Putamen (tissue), 1 donor: ENCODE measurements around the gene NOC3L.
A peak's percentile ranks its signal among the peaks of the same experiment; 100 is the strongest.
"Not testable (repeated sequence)": the region's sequence is repeated elsewhere in the genome, so short reads cannot be mapped to it uniquely, and the experiment has no call there.

ENCODE experiments used
- DNase-seq: peaks from one replicate; pipeline ENCODE4 v3.0.0-alpha.2; 2016; ENCODE audit warnings: low spot score

NOC3L gene, protein sequence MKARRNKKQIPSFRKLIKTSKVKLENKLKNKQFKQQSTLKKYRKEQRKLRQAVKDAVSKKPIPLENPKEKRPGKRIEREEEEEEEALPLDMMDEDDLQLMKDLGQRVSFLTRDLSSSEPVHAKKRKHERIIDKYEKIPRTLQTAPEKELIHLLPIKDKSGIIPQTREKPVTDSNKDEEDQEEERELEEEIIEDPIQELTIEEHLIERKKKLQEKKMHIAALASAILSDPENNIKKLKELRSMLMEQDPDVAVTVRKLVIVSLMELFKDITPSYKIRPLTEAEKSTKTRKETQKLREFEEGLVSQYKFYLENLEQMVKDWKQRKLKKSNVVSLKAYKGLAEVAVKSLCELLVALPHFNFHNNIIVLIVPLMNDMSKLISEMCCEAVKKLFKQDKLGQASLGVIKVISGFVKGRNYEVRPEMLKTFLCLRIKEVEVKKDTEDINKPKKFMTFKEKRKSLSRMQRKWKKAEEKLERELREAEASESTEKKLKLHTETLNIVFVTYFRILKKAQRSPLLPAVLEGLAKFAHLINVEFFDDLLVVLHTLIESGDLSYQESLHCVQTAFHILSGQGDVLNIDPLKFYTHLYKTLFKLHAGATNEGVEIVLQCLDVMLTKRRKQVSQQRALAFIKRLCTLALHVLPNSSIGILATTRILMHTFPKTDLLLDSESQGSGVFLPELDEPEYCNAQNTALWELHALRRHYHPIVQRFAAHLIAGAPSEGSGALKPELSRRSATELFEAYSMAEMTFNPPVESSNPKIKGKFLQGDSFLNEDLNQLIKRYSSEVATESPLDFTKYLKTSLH

DNA sequence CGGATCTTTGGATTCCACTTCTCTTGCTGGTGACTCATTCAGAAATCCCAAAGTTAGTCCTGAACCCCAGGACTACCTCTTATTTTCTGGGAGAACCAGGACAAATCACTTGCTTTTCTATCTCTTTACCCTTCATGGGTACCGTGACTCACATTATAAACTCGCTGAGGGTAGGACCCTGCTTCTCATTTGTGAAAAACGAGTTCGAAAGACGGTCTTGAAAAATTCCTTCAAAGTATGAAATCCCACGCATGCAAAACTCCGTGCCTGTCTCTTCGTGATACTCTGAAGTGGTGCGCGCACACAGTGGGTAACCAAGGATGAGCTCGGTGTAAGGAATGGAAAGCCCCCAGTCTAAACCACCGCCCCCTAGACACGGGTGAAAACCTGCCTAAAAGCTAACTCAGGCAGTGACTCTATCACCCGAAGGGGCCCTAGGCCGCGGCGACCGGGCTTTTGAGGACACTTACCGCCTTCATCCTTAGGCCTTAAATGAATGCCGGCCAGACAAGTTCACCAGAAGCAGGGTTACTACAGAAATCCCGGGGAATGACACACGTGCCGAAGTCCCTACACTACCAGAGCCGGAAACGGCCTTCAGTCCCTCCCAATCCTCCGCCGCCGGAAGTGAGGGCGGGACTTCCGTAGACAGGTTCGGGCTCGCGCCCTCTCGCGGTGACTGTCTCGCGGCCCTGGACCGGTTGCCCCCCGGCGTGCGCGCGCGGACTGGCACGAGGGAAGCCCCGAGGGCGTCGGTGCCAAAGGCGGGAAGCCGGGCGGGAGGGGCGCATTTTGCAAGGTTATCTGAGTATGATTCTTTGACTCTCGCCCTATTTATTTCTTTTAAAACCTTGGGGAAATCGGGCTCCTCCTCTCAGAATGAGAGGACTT, at the start of gene NOC3L:
NOC3L (minus strand) TSS at position 580 of the 891 bp plus-strand sequence; CDS start at position 479, 101 bp downstream.
- DNase-seq, result peak; percentile 94

DNA sequence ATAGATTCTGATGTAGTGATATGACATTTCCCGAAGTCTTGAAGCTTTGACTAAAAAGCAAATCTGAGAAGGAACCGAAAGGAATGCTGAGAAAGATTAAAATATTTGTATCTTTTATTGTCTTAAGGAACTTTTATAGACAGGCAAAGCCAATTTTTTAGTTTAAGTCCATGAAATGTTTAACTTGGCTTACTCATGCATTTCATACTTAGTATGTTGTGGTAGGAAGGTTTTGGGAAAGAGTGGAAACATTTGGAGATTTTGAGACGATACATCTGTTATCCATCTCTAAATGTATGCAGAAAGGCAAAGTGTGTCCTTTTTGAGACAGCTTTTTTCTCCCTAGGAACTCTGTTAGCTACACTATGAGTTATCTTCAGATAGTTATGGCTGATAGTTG, 49.7 kb upstream of the NOC3L start:
- no peak for DNase-seq

DNA sequence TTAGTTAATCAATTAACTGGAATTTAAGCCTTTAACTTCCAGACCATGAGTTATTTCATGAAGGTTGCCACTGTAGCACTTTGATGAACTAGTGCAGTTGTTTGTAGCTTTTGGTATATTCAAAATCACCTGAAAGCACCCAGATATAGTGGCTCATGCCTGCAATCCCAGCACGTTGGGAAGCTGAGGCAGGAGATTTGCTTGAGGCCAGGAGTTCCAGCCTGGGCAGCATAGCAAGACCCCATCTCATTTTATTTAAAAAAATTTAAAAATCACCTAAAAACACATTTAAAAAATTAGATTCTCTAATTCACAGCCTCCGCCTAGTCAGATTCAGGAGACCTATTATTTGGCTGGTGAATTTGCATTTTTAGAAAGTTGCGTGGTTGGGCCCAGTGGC, 48.6 kb upstream of the NOC3L start:
- DNase-seq, result no peak

DNA sequence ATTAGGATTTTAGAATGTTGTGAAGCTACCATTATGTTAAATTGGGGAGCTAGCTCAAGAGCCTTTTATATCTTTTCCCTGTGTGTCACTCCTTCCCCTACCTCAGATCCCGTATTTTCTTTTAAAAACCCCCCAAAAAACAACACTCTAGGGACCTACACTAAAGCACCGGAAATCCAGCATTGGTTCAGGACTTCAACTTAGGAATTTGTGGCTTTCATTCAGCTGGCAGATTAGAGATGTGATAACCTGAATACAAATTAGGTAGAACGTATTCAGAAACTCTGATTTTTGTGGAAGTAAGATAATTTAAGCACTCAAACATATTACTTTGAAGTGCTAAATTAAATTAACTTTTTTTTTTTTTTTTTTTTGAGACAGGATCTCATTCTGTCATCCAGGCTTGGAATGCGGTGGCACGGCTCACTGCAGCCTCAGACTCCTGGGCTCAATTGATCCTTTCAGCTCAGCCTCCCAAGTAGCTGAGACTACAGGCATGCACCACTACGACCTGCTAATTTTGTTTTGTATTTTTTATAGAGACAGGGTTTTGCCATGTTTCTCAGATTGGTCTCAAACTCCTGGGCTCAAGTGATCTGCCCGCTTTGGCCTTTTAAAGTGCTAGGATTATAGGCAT, 46.4 kb upstream of the NOC3L start:
- no peak for DNase-seq

DNA sequence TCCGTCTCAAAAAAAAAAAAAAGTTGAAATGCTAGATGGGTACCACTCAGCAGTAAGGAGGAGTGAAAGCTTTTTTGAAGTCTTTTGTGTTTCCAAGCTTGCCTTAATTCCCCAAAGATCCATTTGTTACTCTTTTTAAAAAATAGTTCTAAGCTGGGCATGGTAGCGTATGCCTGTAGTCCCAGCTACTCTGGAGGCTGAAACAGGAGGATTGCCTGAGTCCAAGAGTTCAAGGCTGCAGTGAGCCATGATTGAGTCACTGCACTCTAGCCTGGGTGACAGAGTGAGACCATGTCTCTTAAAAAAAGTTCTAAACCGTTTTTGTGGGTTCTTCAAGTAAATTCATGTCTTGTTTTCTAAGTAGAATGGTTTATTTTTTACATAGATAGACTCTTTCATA, 44.9 kb upstream of the NOC3L start:
- DNase-seq, result no peak

DNA sequence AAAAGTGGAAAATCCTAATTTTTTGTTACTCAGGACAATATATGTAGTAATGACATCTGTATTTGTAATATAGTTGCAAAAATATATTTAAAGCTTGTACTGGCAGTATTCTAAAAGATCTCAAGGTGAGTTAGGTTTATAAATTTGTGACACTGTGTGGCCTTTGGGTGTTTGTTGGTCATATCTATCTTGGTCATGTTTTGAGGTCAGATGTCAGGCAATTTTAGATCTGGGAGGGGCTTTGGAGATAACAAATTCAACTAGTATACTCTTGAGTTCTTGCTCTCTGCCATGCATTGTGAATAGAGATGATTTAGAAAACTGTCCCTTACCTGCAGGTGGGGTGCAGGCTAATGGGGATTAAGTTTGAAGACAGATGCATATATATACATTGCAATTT, 42.7 kb upstream of the NOC3L start:
- DNase-seq, result no peak

DNA sequence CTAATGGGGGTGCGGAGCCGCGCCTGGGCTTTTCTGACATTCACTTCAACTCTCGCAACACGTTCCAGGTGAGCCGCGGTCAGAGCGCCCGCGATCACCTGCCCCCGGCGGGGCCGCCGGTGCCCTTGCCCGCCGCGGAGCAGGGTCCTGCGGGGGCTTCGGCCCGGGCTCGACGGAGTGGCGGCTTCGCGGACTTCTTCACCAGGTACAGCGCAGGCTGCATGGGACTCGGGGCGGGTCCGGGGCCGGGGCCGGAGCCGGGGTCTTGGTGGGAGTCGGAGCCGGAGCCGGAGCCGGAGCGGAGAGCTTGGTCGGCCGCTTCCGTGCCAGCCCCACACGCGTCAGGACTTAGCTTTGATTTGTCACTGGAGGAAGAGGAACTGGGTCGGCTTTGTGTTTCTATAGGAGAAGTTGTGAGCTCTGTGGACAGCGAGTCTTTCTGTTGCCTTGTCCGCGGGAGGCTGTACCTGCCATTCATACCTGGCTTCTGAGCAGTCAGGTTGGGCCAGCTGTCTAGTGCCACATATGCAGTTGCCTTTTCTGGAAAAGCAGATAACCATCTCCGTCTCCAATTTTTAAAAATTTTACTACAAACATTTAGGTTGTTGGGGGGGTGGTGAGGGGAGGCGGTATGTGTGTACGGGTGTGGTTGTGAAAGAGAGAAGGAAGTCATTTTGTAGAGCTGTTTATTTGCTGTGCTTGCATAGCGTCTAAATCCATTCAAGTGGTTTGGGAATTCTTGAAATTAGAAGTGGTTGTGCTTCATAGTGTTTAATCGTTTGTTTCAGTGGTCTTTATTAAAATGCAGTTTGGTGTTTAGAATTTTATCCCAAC, 40.9 kb upstream of the NOC3L start:
- peak; percentile 64 for DNase-seq

DNA sequence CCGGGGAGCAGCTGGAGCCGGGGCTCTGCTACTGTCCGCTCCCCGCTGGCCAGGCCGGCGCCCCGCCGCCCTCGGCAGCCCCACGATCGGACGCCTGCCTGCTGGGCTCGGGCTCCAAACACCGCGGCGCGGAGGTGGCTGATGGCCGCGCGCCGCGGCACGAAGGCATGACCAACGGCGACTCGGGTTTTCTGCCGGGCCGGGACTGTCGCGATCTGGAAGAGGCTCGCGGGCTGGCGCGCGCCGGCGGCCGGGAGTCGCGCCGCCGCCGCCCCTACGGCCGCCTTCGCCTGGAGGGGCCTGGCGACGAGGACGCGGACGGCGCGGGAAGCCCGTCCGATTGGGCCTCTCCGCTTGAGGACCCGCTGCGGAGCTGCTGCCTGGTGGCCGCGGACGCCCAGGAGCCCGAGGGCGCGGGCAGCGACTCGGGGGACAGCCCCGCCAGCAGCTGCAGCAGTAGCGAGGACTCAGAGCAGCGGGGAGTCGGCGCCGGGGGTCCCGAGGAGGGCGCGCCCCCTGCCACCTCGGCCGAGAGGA, 40.2 kb upstream of the NOC3L start:
- DNase-seq, result no peak

DNA sequence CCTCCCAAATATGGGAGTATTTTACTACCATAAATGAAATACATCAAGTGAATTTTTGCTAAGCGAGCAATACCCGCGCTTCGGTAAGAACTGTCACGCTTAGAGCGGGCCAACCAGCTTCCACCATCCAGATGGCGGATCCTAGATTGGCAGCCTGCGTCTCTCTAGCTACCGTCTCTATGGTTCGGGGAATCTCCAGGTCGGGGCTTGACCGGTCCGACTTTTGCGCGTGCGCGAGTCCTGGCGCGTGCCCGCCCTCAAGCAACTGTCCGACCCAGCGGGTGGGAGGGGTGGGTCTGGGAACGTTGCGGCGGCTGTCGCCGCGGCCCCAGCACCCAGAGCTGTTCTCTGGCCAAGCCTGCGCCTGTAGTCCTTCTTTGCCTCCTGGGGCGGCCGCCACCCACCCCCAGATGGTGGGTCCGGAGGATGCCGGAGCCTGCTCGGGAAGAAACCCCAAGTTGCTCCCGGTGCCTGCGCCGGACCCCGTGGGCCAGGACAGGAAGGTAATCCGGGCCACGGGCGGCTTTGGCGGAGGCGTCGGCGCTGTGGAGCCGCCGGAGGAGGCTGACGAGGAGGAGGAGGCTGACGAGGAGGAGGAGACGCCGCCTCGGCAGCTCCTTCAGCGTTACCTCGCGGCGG, 39.6 kb upstream of the NOC3L start, which contains the start of gene TBC1D12:
TBC1D12 (plus strand) TSS at position 338 of the 639 bp plus-strand sequence; CDS start at position 411, 73 bp downstream.
- DNase-seq, result peak; percentile 96

DNA sequence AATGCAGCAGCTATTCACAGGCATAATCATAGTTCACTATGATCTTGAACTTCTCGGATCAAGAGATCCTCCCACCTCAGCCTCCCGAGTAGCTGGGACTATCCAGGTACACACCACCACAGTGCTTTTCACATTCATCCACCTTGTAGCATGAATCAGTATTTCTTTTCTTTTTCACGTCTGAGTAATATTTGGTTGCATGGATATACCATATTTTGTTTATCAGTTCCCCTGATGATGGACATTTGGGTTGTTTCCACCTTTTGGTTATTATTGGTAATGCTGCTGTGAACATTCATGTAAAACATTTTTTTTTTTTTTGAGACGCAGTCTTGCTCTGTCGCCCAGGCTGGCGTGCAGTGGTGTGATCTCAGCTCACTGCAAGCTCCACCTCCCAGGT, 36.0 kb upstream of the NOC3L start:
- no peak for DNase-seq

DNA sequence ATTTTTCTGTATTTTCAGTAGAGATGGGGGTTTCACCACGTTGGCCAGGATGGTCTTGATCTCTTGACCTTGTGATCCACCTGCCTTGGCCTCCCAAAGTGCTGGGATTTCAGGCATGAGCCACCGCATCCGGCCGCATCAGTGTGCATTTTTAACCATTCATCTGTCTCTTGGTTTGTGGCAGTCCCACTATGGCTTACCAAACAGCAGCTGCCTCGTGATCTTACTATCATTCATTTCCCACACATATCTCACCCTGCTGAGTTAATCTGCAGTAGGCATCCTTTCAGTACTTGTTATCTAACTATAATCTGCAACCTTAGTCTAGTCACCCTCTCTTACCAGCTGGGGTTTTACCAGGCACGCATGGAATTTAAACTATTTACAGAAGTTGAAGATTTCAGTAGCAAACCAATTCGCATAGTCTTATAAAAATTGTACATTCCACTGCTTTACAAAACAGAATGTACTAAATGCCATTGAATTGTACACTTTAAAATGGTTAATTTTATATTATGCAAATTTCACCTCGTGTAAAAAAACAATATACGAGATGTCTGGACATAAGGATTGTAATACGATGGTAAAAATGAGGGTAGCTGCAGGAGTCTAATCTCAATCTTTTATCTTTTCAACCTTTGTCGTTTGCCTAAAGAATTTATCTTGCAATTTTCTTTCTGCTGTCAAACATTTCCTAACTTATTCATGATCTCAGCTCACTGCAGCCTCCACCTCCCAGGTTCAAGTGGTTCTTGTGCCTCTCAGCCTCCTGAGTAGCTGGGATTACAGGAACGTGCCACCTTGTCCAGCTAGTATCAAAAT, 35.0 kb upstream of the NOC3L start:
- no peak for DNase-seq

DNA sequence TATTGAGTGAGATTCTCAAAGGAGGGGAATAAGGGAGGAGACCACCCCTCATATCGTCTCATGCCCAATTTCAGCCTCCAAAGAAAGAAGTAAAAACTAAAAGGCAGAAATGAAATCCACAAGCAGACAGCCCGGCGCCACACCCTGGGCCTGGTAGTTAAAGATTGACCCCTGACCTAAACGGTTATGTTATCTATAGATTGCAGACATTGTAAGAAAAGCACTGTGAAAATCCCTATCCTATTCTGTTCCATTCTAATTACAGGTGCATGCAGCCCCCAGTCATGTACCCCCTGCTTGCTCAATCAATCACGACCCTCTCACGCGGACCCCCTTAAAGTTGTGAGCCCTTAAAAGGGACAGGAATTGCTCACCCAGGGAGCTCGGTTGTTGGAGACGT, 29.4 kb upstream of the NOC3L start:
- DNase-seq, result not testable (repeated sequence)

DNA sequence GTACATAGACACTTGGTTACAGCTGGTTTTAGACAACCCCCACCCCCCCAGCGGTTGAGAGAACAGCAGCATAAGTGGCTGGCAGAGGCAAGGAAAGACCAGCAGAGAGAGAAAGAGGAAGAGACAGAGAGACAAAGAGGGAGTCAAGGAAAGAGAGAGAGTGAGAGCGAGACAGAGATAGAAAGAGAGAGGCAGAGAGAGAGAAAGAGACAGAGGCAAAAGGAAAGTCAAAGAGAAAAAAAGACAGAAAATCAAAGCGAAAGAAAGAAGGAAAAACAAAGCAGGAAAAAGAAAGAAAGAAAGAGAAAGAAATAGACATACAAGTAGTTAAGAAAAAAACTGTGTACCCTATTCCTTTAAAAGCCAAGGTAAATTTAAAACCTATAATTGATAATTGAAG, 23.0 kb upstream of the NOC3L start:
- not testable (repeated sequence) for DNase-seq

DNA sequence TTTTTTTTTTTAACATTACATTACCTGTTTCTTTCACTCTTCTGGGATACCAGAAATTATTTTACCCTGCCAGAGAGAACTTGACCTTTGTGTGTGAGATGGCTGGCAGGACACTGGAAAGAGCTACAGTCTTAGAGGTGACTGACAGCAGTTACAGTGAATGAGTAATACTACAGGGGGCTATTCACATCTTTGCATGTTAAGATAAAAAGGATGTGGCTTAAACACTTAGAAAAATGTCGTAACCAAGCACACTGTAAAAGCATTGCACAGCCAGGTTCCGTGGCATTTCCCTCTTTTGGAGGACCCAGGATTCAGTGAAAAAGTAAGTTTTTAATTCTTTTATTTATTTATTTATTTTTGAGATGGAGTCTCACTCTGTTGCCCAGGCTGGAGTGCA, 20.8 kb upstream of the NOC3L start:
- no peak for DNase-seq

DNA sequence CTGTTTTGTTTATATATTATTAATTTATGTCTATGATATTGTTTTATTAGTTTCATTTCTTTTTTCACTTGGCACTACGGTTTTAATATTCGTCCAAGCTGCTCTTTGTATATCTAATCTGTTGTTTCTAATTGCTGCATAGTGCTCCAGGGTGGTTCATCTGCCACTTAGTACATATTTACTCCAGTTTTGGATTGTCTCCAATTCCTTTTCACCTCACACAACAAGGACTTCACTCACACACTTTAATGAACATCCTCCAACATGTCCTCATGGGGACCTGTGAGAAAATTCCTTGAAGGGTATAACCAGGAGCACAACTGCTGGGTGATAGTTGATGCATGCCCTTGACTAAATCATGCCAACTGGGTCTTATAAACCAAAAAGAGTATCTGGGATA, 14.1 kb upstream of the NOC3L start:
- DNase-seq, result no peak

DNA sequence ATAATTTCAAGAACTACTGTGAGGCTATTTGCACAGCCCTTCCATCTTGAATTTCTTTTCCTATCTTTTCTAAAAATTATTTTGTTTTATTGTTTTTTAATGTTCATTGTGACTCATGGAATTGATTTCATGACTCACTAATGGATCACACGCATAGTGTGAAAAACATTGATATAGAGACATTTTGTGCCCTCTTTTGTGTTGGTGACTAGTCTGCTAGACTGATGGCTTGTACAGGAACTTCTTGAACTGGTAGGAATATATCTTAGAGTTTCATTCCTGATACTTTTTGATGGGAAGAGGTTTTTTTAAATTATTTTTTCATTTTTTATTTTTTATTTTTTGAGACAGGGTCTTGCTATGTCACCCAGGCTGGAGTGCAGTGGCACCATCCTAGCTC, 12.6 kb upstream of the NOC3L start:
- no peak for DNase-seq

DNA sequence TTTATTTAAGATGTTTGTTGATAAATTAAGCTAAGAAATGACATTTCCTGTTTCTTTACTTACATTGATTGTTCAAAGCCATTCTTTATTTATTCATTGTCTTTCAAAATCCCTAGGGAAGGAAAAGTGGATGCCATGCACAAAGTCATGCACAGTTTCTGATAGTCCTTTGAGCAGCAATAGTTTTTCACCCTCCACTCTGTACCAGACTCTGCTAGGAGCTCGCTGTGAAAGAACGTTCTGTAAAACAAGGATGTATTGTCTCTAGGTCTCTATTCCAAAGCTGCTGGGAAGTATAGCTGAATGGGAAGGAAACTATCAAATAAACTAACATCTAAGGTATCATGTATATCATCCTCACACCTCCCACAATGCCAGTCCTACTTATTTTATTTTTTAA, 7.8 kb upstream of the NOC3L start:
- DNase-seq, result peak; percentile 60

DNA sequence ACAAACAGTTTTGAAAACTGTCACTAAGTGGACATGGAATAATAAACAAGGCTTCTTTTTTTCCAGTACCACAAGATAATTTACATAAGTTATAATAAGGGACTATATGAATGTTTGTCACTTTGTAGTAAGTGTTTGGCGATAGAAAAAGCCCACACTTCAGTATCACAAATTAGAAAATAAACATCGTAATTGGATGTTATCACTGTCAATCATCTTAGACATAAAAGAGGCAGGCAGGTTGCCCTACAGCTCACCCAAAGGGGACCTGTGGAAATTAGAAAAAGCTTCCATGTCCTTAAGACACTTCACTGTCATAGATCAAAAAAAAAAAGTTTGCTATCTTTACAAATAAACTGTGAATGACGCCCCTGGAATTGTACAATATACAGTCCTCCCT, 3.6 kb upstream of the NOC3L start:
- no peak for DNase-seq

DNA sequence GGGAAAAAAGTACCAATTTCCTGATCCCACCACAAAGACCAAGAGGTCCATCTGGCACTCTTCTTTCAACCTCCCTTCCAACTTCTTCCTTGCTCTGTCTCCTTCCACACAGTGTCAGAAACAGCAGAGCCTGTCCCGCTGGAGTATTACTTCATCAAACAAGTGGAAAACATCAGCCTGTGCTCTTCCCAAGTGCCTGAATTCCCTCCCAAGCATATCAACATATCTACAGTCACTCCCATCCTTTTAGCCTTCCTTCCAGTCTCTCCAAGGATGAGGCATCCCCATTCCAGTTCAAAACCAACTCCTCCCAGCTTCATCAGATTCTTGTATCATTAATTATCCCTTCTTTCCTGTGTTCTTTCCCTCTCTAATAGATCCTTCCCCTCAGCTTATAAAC, 1.7 kb upstream of the NOC3L start:
- no peak for DNase-seq
